NCI-H345 treated with DMSO at 0.1 percent for 48 hours (cell line): ENCODE measurements around the gene RETREG3.
"Not testable (repeated sequence)": the region's sequence is repeated elsewhere in the genome, so short reads cannot be mapped to it uniquely, and the experiment has no call there.

Source experiments
- DNase-seq: peaks from one replicate; lab custom pipeline; 2025; ENCODE audit not compliant: unreplicated experiment; lab: John Stamatoyannopoulos, UW

Gene RETREG3

DNA sequence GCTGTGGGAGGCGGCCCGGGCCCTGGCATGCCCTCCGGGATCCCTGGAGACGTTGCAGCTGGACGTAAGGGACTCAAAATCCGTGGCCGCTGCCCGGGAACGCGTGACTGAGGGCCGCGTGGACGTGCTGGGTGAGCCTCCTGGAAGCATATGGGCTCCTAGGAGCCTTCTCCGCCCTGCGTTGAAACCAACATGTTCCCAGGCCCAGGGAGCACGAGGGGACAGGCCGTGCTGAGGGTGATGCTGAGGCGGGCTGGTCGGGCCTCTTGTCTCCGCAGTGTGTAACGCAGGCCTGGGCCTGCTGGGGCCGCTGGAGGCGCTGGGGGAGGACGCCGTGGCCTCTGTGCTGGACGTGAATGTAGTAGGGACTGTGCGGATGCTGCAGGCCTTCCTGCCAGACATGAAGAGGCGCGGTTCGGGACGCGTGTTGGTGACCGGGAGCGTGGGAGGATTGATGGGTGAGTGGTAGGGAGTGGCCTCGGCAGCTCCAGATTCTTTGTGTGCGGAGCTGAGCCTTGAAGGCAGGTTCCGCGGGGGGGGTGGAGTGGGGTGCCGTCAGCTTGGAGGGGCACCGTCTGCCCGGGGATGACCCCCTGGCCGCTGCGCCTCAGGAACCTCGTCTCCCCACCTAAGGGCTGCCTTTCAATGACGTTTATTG, 55.9 kb downstream of the RETREG3 start:
- no peak for DNase-seq

DNA sequence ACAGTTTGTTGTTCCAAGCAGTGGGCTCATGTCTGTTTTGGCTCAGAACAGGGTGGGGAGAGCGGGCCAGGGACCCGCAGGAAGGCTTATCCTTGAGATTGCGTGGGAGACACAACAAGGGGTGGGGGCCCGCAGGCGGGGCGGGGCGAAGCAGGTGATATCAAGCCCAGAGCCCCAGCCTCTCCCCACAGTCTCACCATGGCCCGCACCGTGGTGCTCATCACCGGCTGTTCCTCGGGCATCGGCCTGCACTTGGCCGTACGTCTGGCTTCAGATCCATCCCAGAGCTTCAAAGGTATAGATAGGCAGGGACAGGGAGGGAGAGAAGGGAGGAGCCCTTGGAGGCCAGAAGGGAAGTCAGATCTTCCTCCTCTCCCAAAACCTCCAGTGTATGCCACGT, 56.4 kb downstream of the RETREG3 start, which contains the start of gene HSD17B1:
Gene HSD17B1 (plus strand): TSS at position 188 of the 400 bp plus-strand sequence. CDS start 11 bp downstream, at position 199.
- not testable (repeated sequence) for DNase-seq

GRCh38 chr17:42548993-42549755, 60.0 kb downstream of the RETREG3 start:
- no peak for DNase-seq

DNA sequence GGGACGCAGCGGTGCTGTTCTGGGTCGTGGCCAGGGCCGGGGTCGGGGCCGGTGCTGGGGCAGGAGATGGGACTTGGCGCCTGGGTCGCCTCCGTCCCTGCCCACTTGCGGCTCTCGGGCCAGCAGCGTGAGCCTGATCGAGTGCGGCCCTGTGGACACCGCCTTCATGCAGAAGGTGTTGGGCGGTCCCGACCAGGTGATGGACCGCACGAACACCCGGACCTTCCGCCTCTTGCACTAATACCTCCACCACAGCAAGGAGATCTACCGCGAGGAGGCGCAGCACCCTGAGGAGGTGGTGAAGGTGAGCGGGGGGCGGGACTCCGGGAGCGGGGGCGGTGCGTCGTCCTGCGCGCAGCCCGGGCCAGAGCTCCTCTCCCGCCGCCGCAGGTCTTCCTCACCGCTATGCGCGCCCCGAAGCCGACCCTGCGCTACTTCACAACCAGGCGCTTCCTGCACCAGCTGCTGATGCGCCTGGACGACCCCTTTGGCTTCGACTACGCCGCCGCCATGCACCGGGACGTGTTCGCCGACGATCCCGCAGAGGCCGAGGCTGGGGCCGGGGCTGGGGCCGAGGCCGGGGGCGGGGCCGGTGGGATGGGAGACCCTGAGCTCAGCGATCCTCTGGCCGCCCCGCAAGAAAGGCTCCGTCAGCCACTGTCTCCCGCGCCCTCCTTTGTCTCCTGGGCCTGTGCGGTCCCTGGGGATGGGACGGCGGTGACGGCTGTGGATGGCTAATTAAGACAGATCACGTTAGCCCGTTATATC, 60.9 kb downstream of the RETREG3 start:
- peak; percentile 71 for DNase-seq

DNA sequence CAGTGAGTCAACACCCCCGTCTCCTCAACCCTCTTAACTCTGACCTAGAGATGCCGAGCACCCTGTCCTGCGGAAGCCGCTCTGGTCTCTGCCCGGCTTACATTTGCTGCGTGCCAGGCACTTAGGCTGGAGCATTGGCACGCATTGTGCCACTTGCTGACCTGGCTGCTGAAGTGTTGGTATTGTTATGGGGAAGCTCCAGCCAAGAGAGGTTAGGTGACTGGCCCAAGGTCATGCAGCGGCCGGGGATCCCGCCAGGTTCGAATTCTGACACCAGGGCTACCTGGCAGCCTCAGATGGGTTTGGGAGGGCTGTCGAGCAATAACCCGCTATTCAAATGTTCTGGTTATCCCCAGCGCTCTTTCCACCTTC, 61.5 kb downstream of the RETREG3 start:
- DNase-seq: no peak

- DNase-seq: no peak
Observed at GRCh38 chr17:42547001-42547461, 62.1 kb downstream of the RETREG3 start.

- DNase-seq: not testable (repeated sequence)
Observed at GRCh38 chr17:42545755-42546505, 63.2 kb downstream of the RETREG3 start.

GRCh38 chr17:42544874-42545283, 64.3 kb downstream of the RETREG3 start:
- no peak for DNase-seq

GRCh38 chr17:42543190-42544079, 65.7 kb downstream of the RETREG3 start:
- DNase-seq: no peak

DNA sequence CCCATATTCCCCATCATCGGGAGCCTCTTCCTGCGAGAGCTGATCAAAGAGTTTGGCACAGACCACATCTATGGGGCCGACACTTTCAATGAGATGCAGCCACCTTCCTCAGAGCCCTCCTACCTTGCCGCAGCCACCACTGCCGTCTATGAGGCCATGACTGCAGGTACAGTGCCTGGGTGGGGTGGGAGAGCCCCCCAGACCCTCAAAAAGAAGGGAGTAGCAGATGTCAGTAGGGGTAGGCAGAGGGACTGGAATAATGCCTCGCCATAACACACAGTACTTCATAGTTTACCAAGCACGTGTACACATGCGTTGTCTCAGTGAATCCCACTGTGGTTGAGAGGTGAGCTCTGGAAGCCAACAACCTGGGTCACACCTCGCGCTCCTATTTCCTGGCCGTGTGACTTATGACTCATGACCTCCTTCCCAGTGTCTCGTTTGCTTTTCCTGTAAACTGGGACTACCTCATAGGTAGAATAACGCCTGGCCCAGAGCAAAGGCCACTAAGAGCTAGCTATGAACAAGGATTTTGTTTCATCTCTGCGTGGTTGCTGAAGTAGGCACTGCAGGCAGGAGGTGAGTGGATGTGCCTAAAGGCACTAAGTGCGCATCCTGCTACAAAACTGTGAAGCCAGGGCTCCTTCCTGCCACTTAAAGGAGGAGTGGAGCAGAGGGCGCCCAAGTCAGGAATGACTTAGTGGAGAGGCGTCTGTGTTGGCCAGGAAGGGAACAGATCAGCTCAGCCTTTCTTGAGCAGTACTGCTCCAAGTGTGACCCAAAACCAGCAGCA, 67.9 kb downstream of the RETREG3 start:
- no peak for DNase-seq

- not testable (repeated sequence) for DNase-seq
Observed at GRCh38 chr17:42540558-42540957, 68.6 kb downstream of the RETREG3 start.

DNA sequence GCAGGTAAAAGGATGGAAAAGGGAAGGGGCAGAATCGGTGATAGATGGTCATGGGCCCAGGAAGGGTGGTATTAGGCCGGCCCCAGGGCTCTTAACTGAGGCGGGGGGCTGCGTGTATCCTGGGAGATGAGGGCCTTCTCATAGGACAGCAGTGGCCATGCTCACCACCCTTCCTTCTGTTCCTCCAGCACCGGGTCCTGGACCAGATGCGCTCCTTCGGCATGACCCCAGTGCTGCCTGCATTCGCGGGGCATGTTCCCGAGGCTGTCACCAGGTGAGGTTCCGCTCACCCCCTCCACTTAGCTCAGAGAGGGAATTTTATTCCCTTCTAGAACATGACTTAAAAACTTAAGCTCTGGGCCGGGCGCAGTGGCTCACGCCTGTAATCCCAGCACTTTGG, 70.7 kb downstream of the RETREG3 start:
- DNase-seq: no peak

DNA sequence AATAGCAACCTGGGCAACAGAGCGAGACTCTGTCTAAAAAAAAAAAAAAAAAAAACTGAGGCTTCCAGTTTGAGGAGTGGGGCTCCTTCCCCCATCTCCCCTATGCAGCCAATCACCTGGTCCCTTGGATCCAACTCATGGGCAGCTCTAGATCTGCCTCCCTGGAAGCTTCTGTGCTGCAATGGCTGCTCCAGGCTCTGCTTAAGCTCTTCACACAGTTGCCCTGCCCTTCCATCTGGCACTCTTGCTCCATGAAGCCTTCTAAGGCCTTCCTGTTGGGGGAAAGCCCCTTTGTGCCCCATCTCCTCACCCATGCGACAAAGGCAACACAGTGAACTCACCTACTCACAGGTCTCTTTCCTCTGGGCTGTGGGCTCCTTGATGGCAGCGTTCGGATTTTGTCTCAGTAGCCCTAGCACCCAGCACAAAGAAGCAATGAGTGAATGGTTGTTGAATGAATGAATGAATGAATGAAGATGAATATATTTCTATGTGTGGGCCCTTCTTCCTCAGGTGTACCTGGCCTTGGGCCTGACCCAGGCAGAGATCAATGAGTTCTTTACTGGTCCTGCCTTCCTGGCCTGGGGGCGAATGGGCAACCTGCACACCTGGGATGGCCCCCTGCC, 71.2 kb downstream of the RETREG3 start:
- no peak for DNase-seq

DNA sequence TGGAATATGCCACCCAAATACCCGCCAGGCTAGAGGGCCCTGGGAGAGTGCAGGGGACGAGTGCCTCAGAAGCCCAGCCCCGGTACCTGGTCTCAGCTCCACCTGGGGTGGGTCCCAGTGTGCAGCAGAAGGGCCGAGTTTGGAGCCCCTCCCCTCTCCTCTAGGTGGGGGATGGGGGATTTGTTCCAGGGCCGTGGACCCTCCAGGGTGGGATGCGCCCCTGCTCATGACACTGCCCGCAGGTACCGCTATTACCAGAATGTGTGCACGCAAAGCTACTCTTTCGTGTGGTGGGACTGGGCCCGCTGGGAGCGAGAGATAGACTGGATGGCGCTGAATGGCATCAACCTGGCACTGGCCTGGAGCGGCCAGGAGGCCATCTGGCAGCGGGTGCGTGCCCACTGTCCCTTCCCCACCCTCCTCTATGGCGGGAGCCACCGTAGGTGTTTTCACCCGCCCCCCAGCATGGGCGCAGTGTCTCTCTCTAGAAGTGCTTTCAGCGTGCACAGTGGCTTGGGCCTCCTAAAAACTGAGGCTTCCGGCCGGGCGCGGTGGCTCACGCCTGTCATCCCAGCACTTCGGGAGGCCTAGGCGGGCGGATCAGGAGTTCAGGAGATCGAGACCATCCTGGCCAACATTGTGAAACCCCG, 71.9 kb downstream of the RETREG3 start:
- no peak for DNase-seq

GRCh38 chr17:42536372-42537155, 72.6 kb downstream of the RETREG3 start:
- peak; percentile 66 for DNase-seq

DNA sequence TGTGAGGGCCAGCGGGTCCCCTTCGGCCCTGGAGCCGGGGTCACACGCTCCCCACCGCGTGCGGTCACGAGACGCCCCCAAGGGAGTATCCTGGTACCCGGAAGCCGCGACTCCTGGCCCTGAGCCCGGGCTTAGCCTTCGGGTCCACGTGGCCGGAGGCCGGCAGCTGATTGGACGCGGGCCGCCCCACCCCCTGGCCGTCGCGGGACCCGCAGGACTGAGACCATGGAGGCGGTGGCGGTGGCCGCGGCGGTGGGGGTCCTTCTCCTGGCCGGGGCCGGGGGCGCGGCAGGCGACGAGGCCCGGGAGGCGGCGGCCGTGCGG, 73.2 kb downstream of the RETREG3 start, which contains the start of gene NAGLU:
Gene NAGLU (plus strand): TSS at position 194 of the 324 bp plus-strand sequence. CDS start 32 bp downstream, at position 226.
- DNase-seq: peak; percentile 70
